HFF-Myc (cell line): ENCODE measurements around the gene CWC27.
A peak's percentile ranks its signal among the peaks of the same experiment; 100 is the strongest.

ENCODE experiments used
- DNase-seq: peaks from one replicate; pipeline ENCODE4 v3.0.0-alpha.2; 2011; ENCODE audit warnings: low read depth; ENCODE audit errors: extremely low read depth
- H3K4me3 ChIP-seq: replicated peaks from 2 replicates; pipeline ENCODE4 v1.5.1; 2011; ENCODE audit warnings: low read depth, mild to moderate bottlenecking, control low read depth, low read length
- CTCF ChIP-seq: IDR thresholded peaks from 2 replicates; pipeline ENCODE4 v1.5.1; 2012; ENCODE audit warnings: mild to moderate bottlenecking, low read depth, low read length, control low read depth; ENCODE audit errors: missing control alignments

Gene CWC27

GRCh38 chr5:64834611-64835010 is 65.9 kb downstream of the CWC27 start:
- TF ChIP-seq CTCF = no peak
- DNase-seq = no peak
- H3K4me3 ChIP-seq = no peak overlapping the region

- no peak for DNase-seq
- no peak overlapping the region for H3K4me3 ChIP-seq
- TF ChIP-seq CTCF = no peak
Observed at GRCh38 chr5:64835266-64835665, 66.5 kb downstream of the CWC27 start.

- no peak for TF ChIP-seq CTCF
- DNase-seq = no peak
Observed at GRCh38 chr5:64836190-64836755, 67.5 kb downstream of the CWC27 start.

DNA sequence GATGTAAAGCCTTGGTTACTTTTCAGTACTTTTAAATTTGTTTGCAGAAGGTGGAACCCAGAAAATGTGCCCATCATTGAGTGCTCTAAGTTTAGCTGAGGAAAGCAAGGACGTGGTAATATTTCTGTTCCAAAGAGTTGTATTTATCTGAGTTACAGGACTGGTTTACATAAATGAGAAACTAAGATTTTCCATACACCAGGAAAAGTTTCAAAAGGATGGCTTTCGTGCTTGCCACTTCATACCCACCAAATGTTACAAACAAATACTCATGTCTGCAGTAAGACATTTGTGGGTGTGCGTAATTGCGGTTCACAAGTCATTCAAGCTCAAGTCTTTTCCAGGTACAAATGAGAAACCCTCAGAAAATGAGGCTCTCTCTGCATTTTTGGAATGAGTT is 68.1 kb downstream of the CWC27 start:
- H3K4me3 ChIP-seq = no peak overlapping the region
- no peak for DNase-seq
- TF ChIP-seq CTCF = no peak

More at GRCh38 chr5:64836190-64836755, 67.5 kb downstream of the CWC27 start:
- no peak overlapping the region for H3K4me3 ChIP-seq

DNA sequence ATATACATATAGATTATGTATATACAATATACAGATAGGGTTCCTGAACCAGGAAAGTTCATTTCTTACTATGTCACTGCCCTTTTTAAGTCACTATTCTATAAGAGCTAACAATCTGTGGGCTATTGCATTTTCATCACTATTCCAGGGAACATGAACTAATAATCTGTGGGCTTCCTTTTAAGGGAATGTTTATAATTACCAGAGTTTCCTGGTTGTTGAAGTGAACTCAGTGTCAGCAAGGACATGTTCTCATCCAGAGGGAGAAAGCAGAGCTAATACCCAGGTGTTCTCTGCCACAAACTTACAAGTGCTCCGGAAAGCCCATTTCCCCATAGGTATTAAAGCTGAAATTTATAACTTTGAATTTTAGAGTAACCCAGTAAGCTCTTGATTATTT is 69.6 kb downstream of the CWC27 start:
- DNase-seq = peak; percentile 9
- no peak overlapping the region for H3K4me3 ChIP-seq
- no peak for TF ChIP-seq CTCF

- DNase-seq = no peak
- no peak overlapping the region for H3K4me3 ChIP-seq
- TF ChIP-seq CTCF = no peak
Observed at GRCh38 chr5:64838803-64839202, 70.1 kb downstream of the CWC27 start.

DNA sequence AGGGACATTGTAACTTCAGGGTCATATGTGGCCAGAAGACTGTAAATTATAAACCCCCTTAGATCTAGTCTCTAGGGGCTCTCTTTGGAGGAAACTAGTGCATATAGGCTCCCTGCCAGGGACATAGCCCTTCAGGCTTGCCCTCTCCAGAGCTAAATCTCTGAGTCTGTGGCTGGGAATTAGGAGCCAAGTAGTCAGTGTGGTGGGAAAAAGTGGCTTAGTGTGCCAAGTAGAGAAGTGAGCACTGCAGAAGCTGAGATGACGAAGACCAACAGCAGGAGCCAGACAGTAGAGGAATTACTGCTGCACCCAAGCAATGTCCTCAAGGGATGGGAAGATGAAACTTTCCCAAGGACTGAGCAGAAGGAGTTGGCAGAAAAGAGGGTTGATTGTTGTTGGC is 71.2 kb downstream of the CWC27 start:
- TF ChIP-seq CTCF = no peak
- no peak for DNase-seq
- H3K4me3 ChIP-seq = no peak overlapping the region
